CD4-positive, alpha-beta T cell treated with Interleukin-15 for 1 hour (primary cell): Measurements from ENCODE around the gene PIM3.

Source experiments
- DNase-seq: peaks from one replicate; pipeline ENCODE4 v3.0.0-alpha.2; 2020

PIM3 gene

DNA sequence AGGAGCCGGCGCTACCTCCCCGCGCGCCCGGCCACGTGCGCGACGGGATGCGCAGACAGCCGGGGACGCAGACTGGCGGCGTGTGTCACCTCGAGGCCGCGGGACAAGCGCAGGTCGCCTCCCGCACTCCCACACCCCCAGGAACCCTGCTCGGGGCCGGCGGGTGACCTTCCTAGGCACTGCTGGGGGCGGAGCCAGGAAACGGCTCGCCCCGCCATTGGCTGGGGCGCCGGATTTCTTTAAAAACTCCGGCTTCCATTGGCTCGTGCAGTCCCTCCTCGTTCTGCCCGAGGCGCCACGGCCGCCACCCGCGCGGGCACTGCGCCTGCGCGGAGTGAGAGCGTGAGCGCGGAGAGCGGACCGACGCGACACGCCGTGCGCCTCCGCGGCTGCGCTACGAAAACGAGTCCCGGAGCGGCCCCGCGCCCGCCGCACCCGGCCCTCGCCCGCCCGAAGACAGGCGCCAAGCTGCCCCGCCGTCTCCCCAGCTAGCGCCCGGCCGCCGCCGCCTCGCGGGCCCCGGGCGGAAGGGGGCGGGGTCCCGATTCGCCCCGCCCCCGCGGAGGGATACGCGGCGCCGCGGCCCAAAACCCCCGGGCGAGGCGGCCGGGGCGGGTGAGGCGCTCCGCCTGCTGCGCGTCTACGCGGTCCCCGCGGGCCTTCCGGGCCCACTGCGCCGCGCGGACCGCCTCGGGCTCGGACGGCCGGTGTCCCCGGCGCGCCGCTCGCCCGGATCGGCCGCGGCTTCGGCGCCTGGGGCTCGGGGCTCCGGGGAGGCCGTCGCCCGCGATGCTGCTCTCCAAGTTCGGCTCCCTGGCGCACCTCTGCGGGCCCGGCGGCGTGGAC, at the start of gene PIM3:
PIM3 (plus strand) TSS at position 614 of the 846 bp plus-strand sequence; CDS start at position 790, 176 bp downstream.
- peak; percentile 97 for DNase-seq

DNA sequence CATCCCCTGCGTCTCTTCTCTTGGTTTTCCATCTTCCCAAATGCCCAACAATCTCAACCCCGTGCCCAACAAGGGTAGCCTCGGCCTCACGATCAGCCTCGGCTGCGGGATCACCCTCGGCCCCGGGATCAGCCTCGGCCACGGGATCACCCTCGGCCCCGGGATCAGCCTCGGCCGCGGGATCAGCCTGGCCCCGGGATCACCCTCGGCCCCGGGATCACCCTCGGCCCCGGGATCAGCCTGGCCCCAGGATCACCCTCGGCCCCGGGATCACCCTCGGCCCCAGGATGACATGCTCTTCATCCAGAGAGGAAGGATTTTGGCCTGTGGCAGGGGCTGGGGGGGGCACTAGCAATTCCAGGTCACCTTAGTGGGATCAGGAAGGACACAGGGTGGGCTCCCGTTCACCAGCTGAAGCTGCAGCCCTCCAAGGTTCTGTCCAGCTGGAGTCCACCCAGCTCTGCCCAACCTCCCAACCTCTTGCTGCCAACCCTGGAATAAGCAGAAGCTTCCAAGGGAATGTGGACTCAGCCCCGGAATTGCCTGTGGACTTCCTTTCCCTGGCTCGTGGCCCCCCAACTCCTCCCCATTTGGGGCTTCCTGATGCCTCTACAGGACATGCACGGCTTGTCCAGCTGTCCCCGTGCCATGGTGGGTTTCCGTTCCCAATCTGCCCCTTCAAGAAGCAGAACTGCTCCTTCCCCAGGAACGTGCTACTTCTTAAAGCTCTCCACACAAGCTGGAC, 48.5 kb upstream of the PIM3 start:
- no peak for DNase-seq

DNA sequence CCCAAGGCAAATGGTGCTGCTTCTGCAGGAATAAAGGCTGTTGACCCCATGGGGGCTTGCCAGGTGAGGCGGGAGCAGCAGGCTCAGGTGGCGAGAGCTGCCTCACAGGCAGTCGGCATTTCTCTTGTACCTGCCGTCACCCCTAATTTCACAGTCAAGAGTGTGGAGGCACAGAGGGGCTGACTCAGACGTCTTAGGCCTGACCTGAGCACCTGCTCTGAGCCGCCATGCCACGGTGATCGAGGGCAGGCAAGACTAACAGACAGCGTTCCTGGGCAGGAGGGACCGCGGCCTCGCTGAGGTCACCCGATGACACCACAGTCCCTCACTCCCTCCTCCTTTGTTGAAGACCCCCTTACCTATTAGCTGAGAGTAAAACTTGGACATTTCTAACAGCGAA, 47.5 kb upstream of the PIM3 start:
- DNase-seq = no peak

DNA sequence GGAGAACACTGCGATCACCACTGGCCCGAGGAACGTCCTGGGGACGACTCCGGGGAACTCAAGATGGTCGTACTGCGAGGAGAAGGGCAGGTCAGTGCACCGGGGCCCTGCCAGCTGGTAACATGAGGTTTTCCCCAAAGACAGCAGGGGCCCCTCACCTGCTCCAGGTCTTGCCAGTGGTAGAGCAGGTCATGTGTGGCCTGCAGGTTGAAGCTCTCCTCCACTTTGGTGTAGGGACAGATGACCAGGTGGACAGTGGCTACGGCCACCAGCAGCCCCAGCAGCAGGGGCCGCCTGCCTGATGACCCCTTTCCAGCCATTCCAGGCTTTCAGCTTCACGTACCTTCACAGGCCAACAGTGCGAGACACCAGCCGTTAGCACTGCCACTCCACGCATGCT, 47.1 kb upstream of the PIM3 start:
- no peak for DNase-seq

DNA sequence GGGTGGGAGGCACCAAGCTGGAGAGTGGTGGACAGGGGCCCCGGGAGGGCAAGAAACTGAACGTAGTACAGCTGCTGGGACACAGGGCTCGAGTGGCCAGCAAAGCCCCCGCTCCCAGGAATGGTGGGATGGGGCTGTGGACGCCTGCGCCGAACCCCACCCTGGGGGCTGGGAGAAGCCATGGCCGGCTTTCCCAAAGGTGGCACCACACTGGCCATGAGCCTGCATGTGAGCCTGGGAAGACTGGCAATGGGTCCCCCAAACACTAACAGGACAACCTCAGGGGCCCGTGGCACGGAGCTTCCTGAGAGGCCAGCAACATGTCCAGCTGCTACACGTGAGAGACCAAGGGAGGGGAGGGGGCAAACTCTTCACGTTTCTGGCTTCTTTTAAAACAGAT, 46.3 kb upstream of the PIM3 start:
- DNase-seq = no peak

DNA sequence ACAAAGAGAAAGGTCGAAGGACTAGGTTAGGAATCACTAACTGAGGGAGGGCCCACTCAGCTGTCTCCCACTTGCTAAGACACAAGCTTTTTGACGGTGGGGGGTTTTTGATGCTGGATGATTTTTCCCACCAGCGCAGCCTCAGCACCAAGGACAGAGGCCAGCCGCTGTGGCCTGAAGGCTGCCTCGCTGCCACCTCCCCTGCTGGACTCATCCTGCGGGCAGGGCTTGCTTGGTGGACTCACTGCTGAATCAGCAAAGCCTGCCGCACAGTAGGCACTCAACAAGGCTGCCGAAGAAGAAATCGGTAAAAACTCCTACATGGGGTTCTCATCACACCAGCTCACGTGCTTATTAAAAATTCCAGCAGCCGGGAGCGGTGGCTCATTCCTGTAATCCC, 45.0 kb upstream of the PIM3 start:
- no peak for DNase-seq

DNA sequence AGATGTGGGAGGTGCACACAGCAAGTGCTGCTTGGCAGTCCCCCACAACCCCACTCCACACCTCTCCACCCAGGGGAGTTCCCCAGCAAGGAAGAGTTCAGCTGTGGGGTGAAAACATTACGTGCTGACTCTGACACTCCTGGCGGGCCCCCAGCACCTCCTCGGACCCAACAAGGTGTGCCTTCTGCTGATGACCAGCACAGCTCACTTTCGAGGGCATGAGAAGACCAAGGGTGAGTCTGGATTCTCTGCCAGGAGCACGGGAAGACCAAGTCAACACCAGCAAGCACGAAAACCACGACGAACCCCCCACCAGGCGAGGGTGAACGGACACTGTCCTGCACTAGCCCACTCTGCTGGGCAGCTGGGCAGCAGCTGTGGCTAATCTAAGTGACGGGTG, 43.7 kb upstream of the PIM3 start:
- no peak for DNase-seq

DNA sequence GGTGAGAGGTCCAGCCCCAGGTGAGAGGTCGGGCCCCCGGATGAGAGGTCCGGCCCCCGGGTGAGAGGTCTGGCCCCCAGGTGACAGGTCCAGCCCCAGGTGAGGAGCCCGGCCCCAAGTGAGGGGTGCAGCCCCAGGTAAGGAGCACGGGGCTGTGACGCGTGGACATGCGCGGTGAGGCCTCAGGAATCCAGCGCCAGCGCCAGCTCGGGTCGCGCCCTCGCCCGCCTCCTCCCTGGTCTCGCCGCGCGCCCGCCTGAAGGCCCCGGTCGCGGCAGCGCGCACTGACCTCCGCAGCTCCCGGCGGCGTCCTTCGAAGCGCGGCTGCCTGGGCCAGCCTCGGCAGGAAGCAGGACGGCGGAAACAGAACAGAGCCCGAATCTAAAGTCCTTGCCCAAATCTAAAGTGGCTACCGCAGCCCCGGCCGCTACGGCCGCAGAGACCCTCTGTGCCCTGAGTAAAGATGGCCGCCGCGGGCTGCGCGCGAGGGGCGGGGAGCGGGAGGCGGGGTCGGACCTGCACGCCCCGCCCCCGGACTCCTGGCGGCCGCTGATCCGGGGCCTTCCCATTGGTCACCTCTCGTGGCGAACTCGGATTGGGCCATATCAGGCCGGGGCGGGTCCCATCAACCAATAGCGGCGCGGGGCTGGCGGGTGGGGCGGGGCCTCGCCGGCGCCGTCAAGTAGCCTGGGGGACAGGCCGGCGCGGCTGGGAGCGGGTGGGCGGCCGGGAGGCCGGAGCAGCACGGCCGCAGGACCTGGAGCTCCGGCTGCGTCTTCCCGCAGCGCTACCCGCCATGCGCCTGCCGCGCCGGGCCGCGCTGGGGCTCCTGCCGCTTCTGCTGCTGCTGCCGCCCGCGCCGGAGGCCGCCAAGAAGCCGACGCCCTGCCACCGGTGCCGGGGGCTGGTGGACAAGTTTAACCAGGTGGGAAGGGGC, 42.3 kb upstream of the PIM3 start, which contains the start of the genes ALG12 and CRELD2:
ALG12 (minus strand) TSS at position 465 of the 937 bp plus-strand sequence. CDS start 4,673 bp downstream, outside the sequence.
CRELD2 (plus strand) TSS at position 661 of the 937 bp plus-strand sequence; CDS start at position 797, 136 bp downstream.
- peak; percentile 96 for DNase-seq

DNA sequence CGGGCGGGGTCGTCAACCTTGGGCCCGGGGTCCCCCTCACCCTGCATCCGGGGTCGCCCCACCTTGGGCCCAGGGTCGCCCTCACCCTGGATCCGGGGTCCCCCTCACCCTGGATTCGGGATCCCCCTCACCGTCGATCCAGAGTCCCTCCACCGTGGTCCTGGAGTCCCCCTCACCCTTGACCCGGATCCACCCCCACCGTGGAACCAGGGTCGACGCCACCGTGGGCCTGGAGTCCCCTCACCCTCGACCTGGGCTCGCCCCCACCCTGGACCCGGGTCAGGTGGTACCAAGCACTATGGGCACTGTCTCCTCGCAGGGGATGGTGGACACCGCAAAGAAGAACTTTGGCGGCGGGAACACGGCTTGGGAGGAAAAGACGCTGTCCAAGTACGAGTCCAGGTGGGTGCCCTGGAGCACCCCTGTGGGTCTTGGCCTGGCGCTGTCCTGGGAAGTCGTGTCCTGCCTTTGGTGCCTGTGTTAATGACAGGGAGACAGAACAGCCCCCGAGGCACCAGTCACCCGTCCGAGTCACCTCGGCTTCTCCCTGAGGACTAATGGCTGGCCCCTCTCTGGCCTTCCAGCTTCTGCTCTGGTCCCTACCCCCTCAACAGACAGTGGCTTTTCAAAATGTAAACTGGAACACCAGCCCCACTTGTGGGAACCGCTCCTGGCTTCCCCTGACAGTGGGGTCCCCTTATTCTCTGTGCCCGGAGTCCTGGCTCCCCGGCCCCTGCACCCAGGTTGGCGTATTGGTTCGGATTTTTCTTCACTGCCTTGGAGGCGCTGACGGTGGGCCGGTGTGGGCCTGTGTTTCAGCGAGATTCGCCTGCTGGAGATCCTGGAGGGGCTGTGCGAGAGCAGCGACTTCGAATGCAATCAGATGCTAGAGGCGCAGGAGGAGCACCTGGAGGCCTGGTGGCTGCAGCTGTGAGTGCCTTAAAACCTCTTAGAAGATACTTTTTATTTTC, 41.4 kb upstream of the PIM3 start:
- DNase-seq = no peak

DNA sequence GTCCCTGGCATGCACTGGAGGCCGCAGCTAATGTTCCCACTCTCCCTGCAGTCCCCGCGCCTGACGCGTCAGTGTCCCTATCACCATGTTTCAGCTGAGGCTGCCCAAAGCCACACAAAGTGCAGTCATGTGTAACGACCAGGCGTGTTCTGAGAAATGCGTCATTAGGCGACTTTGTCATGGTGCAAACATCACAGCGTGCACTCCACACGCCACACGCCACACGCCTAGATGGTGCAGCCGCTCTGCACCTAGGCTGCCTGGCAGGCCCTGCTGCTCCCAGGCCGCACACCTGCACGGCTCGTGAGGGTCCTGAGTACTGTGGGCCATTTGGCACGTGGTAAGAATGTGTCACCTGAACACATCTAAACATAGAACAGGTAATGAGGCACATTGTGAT, 39.7 kb upstream of the PIM3 start:
- DNase-seq = no peak

DNA sequence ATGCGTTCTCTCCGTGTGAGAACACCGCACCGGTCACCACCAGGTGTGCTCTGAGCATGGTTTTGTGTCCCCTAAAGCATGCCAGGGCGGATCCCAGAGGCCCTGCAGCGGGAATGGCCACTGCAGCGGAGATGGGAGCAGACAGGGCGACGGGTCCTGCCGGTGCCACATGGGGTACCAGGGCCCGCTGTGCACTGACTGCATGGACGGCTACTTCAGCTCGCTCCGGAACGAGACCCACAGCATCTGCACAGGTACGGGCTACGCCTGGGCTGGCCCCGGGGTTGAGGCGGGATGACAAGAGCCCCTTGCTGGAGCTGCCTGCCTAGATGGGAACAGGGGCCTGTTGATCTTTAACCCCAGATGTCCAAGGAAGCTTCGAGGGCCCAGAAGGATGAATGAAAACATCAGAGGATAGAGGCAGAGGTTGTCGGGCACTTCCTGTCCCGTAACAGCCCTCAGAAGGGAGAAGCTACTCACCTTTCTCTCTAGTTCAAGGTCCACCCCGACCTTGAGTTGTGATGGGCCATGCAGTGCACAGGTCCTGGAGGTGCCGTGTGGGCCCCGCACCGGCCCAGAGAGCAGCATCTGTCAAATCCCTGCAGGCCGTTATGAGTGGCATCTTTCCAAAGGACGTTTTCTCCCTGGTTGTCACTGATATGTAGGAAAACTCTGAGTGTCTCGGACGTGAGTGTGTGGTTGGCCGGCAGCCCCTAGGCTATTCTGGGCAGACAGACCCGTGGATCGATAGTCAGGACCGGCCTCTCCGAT, 38.9 kb upstream of the PIM3 start:
- DNase-seq = no peak

DNA sequence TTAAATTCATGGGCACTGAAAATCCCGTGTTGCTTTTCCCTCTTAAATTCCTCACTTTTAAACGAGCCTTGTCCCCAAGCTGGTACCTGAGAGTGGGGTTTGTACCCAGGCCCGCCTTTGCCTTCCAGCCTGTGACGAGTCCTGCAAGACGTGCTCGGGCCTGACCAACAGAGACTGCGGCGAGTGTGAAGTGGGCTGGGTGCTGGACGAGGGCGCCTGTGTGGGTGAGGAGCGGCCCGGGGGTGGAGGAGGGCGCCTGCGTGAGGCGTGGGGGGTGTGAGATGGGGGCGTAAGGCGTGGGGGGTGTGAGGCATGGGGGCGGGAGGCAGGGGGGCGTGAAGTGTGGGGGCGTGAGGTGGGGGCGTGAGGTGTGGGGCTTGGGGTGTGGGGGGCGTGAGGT, 38.1 kb upstream of the PIM3 start:
- DNase-seq = no peak

DNA sequence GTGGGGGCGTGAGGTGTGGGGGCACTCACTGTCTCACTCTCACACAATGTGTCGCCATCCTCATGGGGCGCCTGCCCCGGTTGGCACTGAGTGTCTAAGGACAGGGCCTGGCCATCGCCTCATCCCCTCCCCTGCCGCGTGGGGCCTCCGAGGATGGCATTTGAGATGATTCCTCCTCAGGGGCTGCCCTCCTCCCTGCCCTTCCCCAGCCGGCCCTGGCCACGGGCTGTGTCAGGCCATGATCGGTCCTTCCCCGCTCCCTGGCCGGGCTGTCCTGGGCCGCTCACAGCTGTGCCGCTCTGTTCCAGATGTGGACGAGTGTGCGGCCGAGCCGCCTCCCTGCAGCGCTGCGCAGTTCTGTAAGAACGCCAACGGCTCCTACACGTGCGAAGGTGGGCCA, 37.6 kb upstream of the PIM3 start:
- no peak for DNase-seq

DNA sequence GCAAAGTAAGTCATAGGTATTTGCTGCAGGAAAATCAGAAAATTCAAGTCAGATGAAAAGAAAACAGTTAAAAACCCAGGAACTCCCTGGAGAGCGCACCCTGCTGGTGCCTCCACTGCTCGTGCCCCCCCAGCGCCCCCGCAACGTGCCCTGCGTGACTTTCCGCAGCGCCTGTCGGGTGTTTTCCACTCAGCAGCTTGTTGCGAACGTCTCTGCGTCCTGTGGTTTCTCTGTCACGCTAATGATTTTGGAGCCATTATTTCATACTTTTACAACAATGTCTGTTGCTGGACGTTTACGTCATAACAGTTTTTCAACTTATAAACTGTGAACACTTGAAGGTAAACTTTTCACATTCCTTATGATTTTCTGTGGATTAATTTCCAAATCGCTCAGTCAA, 37.1 kb upstream of the PIM3 start:
- DNase-seq = peak; percentile 51

DNA sequence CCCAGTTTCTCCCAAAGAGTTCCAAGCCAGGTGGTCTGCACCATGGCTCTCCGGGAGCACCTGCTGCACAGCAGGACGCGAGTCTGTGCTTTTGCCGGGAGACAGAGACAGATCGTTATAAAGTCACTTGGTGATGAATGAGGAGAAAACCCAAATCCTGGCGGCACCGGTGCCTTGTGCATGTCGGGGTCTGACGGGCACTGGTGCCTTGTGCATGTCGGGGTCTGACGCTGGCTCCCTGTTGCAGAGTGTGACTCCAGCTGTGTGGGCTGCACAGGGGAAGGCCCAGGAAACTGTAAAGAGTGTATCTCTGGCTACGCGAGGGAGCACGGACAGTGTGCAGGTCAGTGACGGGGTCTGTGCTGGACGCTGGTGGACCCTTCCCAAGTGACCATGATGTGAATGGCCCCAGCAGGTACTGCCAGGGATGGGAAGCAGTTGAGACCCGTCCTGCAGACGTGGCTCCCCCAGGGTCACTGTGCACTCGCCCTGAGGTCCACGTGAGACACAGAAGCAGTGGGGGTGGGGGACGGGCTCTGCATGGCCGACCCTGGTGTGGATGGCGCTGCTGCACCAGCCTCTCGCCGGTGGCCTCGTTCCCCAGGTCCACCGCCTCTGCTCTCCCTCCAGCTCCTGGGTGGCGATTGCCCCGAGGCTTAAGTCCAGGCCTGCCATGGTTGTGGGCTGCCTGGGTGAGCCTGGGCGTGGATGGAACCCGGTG, 36.3 kb upstream of the PIM3 start:
- no peak for DNase-seq

DNA sequence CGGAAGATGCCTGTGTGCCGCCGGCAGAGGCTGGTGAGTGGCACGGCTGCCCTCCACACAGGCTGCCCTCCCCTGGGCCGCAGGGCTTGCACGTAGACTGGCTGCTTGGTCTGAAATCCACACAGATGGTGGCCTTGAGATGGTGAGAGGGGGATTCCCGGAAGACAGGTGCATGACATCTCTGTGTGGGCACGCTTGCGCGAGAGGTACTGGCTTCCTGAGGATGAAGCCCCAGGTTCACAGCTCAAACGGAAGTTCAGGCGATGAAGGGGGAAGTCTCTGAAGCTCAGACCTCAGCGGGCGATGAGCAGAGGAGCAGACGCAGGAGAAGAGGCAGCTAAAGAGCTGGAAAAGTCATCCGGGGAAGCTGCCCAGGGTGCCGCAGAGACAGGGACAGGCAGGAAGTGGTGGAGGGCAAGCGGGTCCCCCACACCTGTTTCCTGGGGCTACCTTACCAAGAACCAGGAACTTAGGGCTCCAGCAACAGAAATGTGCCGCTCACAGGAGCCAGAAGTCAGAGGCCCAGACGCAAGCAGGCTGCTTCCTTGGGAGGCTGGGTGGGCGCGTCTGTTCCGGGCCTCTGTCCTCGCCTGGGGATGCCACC, 34.9 kb upstream of the PIM3 start:
- DNase-seq = peak; percentile 90

DNA sequence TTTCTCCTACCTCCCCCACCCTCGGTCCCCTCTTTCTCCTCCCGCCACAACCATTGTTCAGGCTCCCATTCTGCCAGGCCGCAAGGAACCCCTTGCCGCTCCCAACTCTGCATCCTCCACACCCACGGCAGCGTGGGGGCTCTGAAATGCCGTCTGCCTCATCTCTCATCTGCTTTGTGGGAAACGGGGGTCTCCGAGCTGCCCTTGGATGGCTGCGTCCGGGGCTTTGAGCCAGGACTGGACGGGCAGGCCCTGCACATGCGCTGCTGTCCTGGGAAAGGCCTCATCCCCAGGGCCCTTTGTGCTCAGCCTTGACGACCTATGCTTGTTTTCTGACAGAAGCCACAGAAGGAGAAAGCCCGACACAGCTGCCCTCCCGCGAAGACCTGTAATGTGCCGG, 33.7 kb upstream of the PIM3 start:
- no peak for DNase-seq

DNA sequence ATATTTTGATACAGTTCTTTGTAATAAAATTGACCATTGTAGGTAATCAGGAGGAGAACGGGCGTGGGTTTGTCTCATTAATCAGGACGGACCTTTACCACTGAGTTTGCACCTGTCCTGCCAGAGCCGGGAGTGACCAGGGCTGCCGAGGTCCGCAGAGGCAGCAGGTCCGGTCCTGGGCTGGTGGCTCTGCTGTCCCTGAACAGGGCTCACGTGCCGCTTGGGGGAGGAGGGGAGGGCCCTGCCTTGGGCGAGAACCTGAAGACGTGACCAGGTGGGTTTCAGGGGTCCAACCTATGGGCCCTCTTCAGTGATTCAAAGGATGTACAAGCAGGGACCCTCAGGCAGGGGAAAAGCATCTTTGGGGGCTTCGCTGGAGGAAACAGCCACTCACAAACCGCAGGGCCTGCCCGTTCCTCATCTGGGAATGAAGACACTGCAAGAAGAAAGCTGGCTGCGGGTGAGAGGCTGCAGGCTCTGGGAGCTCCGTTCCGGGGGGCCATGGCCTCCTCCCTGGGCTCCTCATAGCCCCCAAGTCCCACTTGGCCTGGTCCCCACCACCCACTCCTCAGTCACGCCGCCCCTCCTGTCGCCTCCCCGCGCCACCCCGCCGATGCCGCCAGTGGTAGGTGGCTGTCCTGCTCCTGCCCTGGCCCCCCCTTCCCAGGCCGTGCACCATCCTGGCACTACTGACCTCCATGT, 32.9 kb upstream of the PIM3 start:
- no peak for DNase-seq

DNA sequence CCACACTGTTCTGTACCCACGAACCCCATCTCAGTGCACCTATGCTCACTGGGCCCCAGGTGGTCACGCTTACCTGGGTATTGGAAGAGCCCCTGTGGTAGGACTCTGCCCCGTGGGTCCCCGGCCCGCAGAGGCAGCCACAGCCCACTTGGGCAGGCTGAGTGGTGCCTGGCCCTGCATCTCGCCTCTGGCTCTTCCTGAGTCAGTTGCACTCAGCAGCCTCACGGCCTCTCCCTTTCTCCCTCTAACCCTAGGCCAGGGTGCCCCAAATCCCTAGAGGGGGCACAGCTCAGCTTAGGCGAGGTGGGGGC, 32.4 kb upstream of the PIM3 start:
- DNase-seq = no peak
